Measurements from ENCODE around the gene DYNLL2. TPM values are rescaled to one million over a fixed set of nuclear protein-coding genes. Genes with fewer than 3 reads are reported as not detected.

DYNLL2 gene
- total RNA-seq, 2 experiments from 2014 or later: 25.6 to 26.1 TPM

DNA sequence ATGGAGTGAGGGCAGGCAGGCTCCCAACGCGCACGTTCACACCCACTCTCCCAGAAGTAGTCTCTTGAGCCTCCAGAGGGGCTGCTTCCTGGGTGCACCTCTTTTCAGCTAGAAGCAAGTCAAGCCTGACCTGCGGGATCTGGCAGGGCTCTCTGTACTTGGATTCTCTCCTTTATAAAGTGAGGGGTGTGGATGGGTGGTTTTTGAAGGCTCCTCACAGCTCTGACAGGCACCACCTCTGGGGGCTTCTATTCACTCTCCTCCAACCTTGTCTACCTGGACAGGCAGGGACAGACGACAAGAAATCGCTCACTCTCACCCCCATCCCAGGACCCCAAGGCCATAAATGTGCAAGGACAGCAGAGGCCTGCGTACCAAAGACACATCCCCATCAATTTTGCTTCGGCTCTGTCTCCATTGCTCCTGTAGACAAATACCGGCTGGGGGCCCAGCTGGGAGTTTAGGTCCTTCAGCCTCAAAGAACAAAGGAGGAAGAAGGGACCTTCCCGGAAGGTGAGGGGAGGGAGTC is 814 bp upstream of the DYNLL2 start:
- TF ChIP-seq, protein P1, sequence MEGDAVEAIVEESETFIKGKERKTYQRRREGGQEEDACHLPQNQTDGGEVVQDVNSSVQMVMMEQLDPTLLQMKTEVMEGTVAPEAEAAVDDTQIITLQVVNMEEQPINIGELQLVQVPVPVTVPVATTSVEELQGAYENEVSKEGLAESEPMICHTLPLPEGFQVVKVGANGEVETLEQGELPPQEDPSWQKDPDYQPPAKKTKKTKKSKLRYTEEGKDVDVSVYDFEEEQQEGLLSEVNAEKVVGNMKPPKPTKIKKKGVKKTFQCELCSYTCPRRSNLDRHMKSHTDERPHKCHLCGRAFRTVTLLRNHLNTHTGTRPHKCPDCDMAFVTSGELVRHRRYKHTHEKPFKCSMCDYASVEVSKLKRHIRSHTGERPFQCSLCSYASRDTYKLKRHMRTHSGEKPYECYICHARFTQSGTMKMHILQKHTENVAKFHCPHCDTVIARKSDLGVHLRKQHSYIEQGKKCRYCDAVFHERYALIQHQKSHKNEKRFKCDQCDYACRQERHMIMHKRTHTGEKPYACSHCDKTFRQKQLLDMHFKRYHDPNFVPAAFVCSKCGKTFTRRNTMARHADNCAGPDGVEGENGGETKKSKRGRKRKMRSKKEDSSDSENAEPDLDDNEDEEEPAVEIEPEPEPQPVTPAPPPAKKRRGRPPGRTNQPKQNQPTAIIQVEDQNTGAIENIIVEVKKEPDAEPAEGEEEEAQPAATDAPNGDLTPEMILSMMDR (IDR thresholded peaks at IDR 0.05): no peak
- peaks cover 26% of the 10 kb centered on the region for H3K36me3 Mint-ChIP-seq (ENCODE audit: low read depth)
- POLR2A ChIA-PET: interaction anchor here (0.6 to 6.2 kb wide), 2 partner anchors 43 to 74 kb away, joined by 4 to 50 read pairs; partner anchors contain the start of gene SRSF1
- H3K27me3 Mint-ChIP-seq: no peaks in the 10 kb centered on the region
- CTCF ChIA-PET: interaction anchor here (1.3 kb wide), 1 partner anchor 76 kb away, joined by 3 read pairs; no protein-coding TSS in a partner anchor
- ATAC-seq (no peak), DNase-seq (no peak)
- intact Hi-C loops (cut with micrococcal nuclease): no loop called here
- peak overlapping the region; percentile 28 for H3K27ac Mint-ChIP-seq
- H3K4me1 Mint-ChIP-seq (ENCODE audit: low read depth): peaks cover 30% of the 10 kb centered on the region
- no peaks in the 10 kb centered on the region for H3K9me3 Mint-ChIP-seq
- peak overlapping the region; percentile 44 for H3K4me3 Mint-ChIP-seq

DNA sequence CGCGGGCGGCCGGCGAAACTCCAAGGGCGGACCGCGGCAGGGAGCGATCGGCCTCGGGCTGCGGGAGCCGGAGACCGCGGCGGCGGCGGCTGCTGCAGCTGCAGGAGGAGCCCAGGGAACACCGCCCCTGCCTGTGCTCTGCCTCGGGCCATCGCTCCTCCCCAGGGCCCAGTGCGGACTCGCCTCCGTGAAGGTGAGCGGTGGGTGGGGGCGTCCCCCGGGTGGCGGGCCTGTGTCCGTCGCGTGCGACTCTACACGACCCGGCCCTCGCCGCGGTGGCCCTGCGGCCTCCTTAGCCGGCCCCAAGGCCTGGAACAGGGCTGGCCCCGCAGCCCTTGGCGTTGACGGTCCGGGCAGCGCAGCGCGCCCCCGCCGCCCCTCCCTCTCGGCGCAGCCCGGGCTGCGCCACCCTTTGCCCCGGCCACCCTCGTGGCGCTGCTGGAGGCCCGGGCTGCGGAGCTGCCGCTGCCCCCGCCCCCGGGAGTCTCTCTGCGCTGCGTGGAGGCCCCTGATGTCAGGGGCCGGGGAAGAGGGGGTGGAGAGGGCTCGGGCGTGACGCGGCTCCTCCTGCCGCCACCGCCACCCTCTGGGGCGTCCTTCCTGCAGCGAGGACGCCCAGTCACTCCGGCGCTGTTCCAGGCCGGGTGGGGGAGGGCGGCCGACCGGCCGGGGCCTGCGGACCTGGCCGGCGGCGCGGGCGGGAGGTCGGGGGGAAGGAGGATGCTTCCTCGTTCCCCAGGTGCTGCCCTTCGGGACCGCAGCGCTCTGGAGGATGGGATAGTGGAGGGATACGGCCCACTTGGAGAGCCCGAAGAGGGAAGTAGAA is 485 bp downstream of the DYNLL2 start:
- ChIA-PET POLR2A (interaction anchor here (0.6 to 6.2 kb wide), 12 partner anchors 9 to 950 kb away, joined by 3 to 50 read pairs (median 4); partner anchors contain the start of genes MRPS23 and SRSF1), CTCF (interaction anchor here (0.6 to 1.3 kb wide), 2 partner anchors 39 to 86 kb away, joined by 3 read pairs; no protein-coding TSS in a partner anchor)
- Mint-ChIP-seq H3K9me3 (no peaks in the 10 kb centered on the region), H3K36me3 (ENCODE audit: low read depth) (peaks cover 39% of the 10 kb centered on the region), H3K4me3 (peak overlapping the region; percentile 84), H3K27me3 (no peaks in the 10 kb centered on the region), H3K27ac (peak overlapping the region; percentile 80), H3K4me1 (ENCODE audit: low read depth) (peaks cover 43% of the 10 kb centered on the region)
- TF ChIP-seq, protein P1 (IDR thresholded peaks at IDR 0.05): no peak
- DNase-seq (peak; percentile 79), ATAC-seq (peak; percentile 68)
- intact Hi-C loops (cut with micrococcal nuclease): loop anchor here (2.0 kb wide), 1 partner anchor 77 kb away; the partner anchor contains the start of gene SRSF1

DNA sequence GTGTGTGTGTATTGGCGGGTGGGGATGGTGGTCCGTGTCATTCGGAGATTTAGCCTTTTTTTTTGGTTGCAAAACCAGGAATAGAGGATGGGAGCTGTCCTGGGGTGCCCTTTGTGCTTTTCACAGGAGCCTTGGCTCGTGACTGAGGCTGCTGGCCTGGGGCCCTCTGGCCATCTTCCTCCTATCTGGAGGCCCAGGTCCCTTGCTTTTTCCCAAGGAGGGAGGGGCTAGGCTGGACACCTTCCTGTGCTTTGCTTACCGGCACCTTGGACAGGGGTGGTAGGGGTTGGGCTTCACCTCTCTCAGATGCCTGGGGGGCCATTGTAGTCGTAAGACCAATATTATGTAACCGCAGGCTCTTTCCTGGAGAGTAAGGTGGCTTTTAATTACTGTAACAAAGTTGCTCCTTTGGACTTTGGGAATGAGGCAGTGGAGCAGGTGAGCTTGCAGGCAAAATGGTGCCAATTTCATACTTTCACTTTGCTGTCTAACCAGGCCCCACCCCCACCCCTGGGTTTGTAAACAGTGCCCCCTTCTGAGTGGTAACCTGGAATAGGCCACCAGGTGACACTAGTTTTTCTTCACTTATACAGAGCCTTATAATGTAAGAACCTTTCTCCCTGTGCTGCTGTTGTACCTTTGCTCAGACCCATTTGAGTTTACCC is 1.2 kb downstream of the DYNLL2 start:
- Mint-ChIP-seq H3K36me3 (ENCODE audit: low read depth) (peaks cover 45% of the 10 kb centered on the region), H3K9me3 (no peaks in the 10 kb centered on the region), H3K4me3 (peak overlapping the region; percentile 84), H3K4me1 (ENCODE audit: low read depth) (peaks cover 48% of the 10 kb centered on the region), H3K27ac (peak overlapping the region; percentile 80), H3K27me3 (no peaks in the 10 kb centered on the region)
- DNase-seq (peak; percentile 75), ATAC-seq (peak; percentile 34)
- intact Hi-C loops (cut with micrococcal nuclease): loop anchor here (2.0 kb wide), 1 partner anchor 78 kb away; the partner anchor contains the start of gene SRSF1
- POLR2A ChIA-PET: interaction anchor here (0.6 to 6.2 kb wide), 12 partner anchors 8 to 951 kb away, joined by 3 to 50 read pairs (median 4); partner anchors contain the start of genes MRPS23 and SRSF1
- CTCF ChIA-PET: interaction anchor here (0.6 to 1.3 kb wide), 2 partner anchors 38 to 86 kb away, joined by 3 read pairs; no protein-coding TSS in a partner anchor
- TF ChIP-seq, protein P1 (IDR thresholded peaks at IDR 0.05): peak; percentile 57

DNA sequence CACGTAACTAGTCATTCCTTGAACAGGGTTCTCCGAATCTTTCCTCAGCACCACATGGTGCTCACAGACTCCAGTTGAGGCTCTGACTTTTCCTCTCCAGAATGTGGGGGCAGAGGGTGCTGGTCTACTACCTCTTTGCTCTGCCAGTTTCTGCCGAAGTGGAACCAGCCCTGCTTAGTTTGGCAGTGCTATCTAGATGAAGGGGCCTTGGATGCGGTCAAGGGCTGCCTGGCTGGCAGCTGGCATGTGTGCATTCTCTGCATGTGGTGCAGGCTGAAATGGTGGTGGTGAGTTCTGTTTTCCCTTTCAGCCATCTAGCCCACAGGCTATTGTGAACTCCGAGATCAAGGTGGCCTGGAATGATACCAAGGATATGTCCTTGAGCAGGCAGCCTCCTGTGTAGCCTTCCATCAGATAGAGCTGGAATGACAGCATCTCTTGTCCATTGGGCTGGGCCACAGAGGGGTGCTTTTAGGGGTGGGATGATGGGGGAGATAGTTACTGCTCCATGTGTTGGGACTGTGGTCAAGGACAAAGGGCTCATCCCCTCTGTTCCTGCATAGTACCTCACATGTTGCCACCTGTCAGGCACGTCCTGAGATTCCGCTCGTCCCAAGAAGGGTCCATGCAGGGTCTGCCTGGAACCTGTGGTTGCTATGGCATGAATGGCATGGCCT is 2.0 kb downstream of the DYNLL2 start:
- Mint-ChIP-seq H3K4me3 (peak overlapping the region; percentile 84), H3K4me1 (ENCODE audit: low read depth) (peaks cover 54% of the 10 kb centered on the region), H3K27ac (peak overlapping the region; percentile 80), H3K9me3 (no peaks in the 10 kb centered on the region), H3K36me3 (ENCODE audit: low read depth) (peaks cover 51% of the 10 kb centered on the region), H3K27me3 (no peaks in the 10 kb centered on the region)
- ChIA-PET POLR2A (interaction anchor here (0.8 to 6.2 kb wide), 4 partner anchors 19 to 89 kb away, joined by 3 to 50 read pairs (median 5); partner anchors contain the start of gene SRSF1), CTCF (no interaction called here)
- ATAC-seq (no peak), DNase-seq (no peak)
- TF ChIP-seq, protein P1 (IDR thresholded peaks at IDR 0.05): no peak
- intact Hi-C loops (cut with micrococcal nuclease): loop anchor here (2.0 kb wide), 1 partner anchor 78 kb away; the partner anchor contains the start of gene SRSF1

Measured in activated CD8-positive, alpha-beta T cell treated with anti-CD3 and anti-CD28 coated beads for 36 hours (primary cell).